CD14-positive monocyte (primary cell): ENCODE measurements around the gene LINS1. TPM values are rescaled to one million over a fixed set of nuclear protein-coding genes. Genes with fewer than 3 reads are reported as not detected.

Experiments used
- DNase-seq, 3 donors: peaks; one replicate each; pipeline ENCODE4 v3.0.0-alpha.2; 2011 to 2022
- H2AFZ ChIP-seq: 2 replicates; pipeline ENCODE4 v1.6.0; 2012; ENCODE audit warnings: mild to moderate bottlenecking, low read depth, low read length, inconsistent platforms; ENCODE audit not compliant: insufficient read depth, poor library complexity, severe bottlenecking
- H3K27ac ChIP-seq, 2 donors: 1 replicate in 1 of 2; 2 replicates in 1 of 2; pipeline ENCODE4 v1.5.1; 2012 to 2013; ENCODE audit warnings: low read length in 2 of 2, control low read depth in 1 of 2, inconsistent platforms in 1 of 2, low read depth in 1 of 2, mild to moderate bottlenecking in 1 of 2
- H3K27me3 ChIP-seq, 2 donors: one replicate each; pipeline versions ENCODE4 v1.6.0 to v1.6.1; 2011 to 2013; ENCODE audit warnings: low read length in 2 of 2; ENCODE audit not compliant: control insufficient read depth in 2 of 2, insufficient read depth in 2 of 2
- H3K36me3 ChIP-seq, 2 donors: replicated peaks in 1 of 2; 1 replicate in 1 of 2; 2 replicates in 1 of 2; pipeline versions ENCODE4 v1.5.1 to v1.6.1; 2012 to 2013; ENCODE audit warnings: low read length in 2 of 2, control low read depth in 1 of 2, inconsistent platforms in 1 of 2, mild to moderate bottlenecking in 1 of 2; ENCODE audit not compliant: insufficient read depth in 2 of 2, control insufficient read depth in 1 of 2
- H3K4me1 ChIP-seq, 2 donors: 1 replicate in 1 of 2; 2 replicates in 1 of 2; pipeline versions ENCODE4 v1.5.1 to v1.6.1; 2012 to 2013; ENCODE audit warnings: low read length in 2 of 2, control low read depth in 1 of 2, inconsistent platforms in 1 of 2, mild to moderate bottlenecking in 1 of 2, moderate library complexity in 1 of 2; ENCODE audit not compliant: insufficient read depth in 2 of 2, control insufficient read depth in 1 of 2
- H3K4me2 ChIP-seq: replicated peaks from 2 replicates; pipeline ENCODE3; 2012; ENCODE audit warnings: low read length, moderate library complexity, mild to moderate bottlenecking; ENCODE audit not compliant: poor library complexity, severe bottlenecking; ENCODE audit errors: extremely low read depth
- H3K4me3 ChIP-seq, 3 experiments: fragments of 200-600 bp in 1 of 3; sonication (generic) in 1 of 3; replicated peaks in 1 of 3; 1 replicate in 2 of 3; 2 replicates in 1 of 3; pipeline ENCODE4 v1.5.1; 2011 to 2013; ENCODE audit warnings: low read length in 3 of 3, mild to moderate bottlenecking in 3 of 3, control low read depth in 2 of 3, low read depth in 2 of 3, inconsistent platforms in 1 of 3, moderate library complexity in 1 of 3
- H3K79me2 ChIP-seq: 2 replicates; pipeline ENCODE4 v1.6.0; 2012; ENCODE audit warnings: mild to moderate bottlenecking, control low read depth, inconsistent platforms, low read length, moderate library complexity; ENCODE audit not compliant: insufficient read depth
- H3K9ac ChIP-seq: 2 replicates; pipeline ENCODE4 v1.6.0; 2017; ENCODE audit warnings: low read length, mild to moderate bottlenecking; ENCODE audit not compliant: insufficient read depth, poor library complexity, severe bottlenecking
- H3K9me3 ChIP-seq, 2 donors: replicated peaks in 1 of 2; 1 replicate in 1 of 2; 2 replicates in 1 of 2; pipeline versions ENCODE4 v1.5.1 to v1.6.1; 2012 to 2013; ENCODE audit warnings: low read length in 2 of 2, control low read depth in 1 of 2; ENCODE audit not compliant: control insufficient read depth in 1 of 2, insufficient read depth in 1 of 2
- H4K20me1 ChIP-seq: 2 replicates; pipeline ENCODE4 v1.6.0; 2012; ENCODE audit warnings: mild to moderate bottlenecking, low read length, control low read depth, moderate library complexity; ENCODE audit not compliant: insufficient read depth
- H3K27ac Mint-ChIP-seq, 7 donors: one replicate each; pipeline ENCODE4 v1.8.0; 2020; ENCODE audit warnings: mild to moderate bottlenecking in 7 of 7, mixed read lengths in 7 of 7, moderate library complexity in 6 of 7, inconsistent platforms in 2 of 7
- H3K27me3 Mint-ChIP-seq, 3 donors: one replicate each; pipeline ENCODE4 v1.8.0; 2021 to 2022; ENCODE audit warnings: low read depth in 3 of 3, mild to moderate bottlenecking in 3 of 3, mixed read lengths in 3 of 3, moderate library complexity in 3 of 3, inconsistent platforms in 1 of 3
- H3K36me3 Mint-ChIP-seq, 2 donors: one replicate each; pipeline ENCODE4 v1.8.0; 2020; ENCODE audit warnings: mixed read lengths in 2 of 2, inconsistent platforms in 1 of 2, mild to moderate bottlenecking in 1 of 2
- H3K4me1 Mint-ChIP-seq: one replicate; pipeline ENCODE4 v1.8.0; 2020; ENCODE audit warnings: mild to moderate bottlenecking, mixed read lengths
- H3K4me3 Mint-ChIP-seq, 2 donors: one replicate each; pipeline ENCODE4 v1.8.0; 2020; ENCODE audit warnings: mild to moderate bottlenecking in 2 of 2, mixed read lengths in 2 of 2, moderate library complexity in 1 of 2
- H3K9me3 Mint-ChIP-seq, 7 donors: one replicate each; pipeline ENCODE4 v1.8.0; 2020 to 2022; ENCODE audit warnings: mixed read lengths in 7 of 7, mild to moderate bottlenecking in 6 of 7, moderate library complexity in 6 of 7, inconsistent platforms in 2 of 7
- CTCF ChIP-seq: fragments of 200-600 bp; IDR thresholded peaks from one replicate; pipeline ENCODE4 v1.8.0; 2022; ENCODE audit warnings: antibody characterized with exemption, mild to moderate bottlenecking
- WGBS: methylation state at CpG from one replicate; pipeline ENCODE4 v1.1.5; 2013; ENCODE audit warnings: missing lambda C conversion rate; ENCODE audit not compliant: insufficient coverage; 5-methylcytosine and 5-hydroxymethylcytosine counted together
- intact Hi-C, 2 donors: fragments of 100-400 bp; cut with micrococcal nuclease; formaldehyde crosslinking; loops; one replicate each; pipeline versions ENCODE4 v1.15.0 to v1.15.1; 2023
- polyA plus RNA-seq, 3 donors: library from polyadenylated mRNA; depleted of rRNA in 1 of 3; unstranded in 2 of 3; stranded (reverse) in 1 of 3; fragments of 300-500 nt in 2 of 3; fragments of >200 nt in 1 of 3; fragmentation: Illumina TruSeq in 2 of 3; gene quantifications; 1 replicate in 2 of 3; 2 replicates in 1 of 3; pipeline ENCODE4 v1.2.3, GENCODE V29; 2012 to 2021

The LINS1 gene
- polyA plus RNA-seq, 3 donors = 4.2 to 8.8 (median 7.6) TPM

GRCh38 chr15:100531204-100531603 lies 70.8 kb downstream of the LINS1 start:
- TF ChIP-seq CTCF = no peak
- Histone ChIP-seq H3K4me3 (no peak overlapping the region), H3K4me2 (no peak overlapping the region), H3K79me2 (no peaks in the 10 kb centered on the region), H3K36me3 (no peaks in the 10 kb centered on the region), H3K4me1 (peaks cover 19 to 20% of the 10 kb centered on the region in 2 donors), H2AFZ (no peak overlapping the region), H4K20me1 (no peaks in the 10 kb centered on the region), H3K9me3 (no peaks in the 10 kb centered on the region), H3K27ac (no peak overlapping the region), H3K27me3 (peaks cover 2 to 3% of the 10 kb centered on the region in 2 donors), H3K9ac (no peak overlapping the region)
- Mint-ChIP-seq H3K9me3 (peaks cover 0 to 10% (median 0%) of the 10 kb centered on the region in 7 donors), H3K27ac (peak overlapping the region in 2 of 7 donors; percentile 6 to 13), H3K4me1 (peaks cover 11% of the 10 kb centered on the region), H3K27me3 (peaks cover 20 to 26% (median 24%) of the 10 kb centered on the region in 3 donors), H3K36me3 (peaks cover 0 to 1% of the 10 kb centered on the region in 2 donors), H3K4me3 (peak overlapping the region in 1 of 2 donors; percentile 44)
- intact Hi-C loops = no loop called here
- WGBS = 0% methylated on average over 2 of the region's 4 CpGs
- DNase-seq = peak in 2 of 3 donors; percentile 23 to 34

- DNase-seq = no peak
- Mint-ChIP-seq H3K4me1 (peaks cover 11% of the 10 kb centered on the region), H3K27me3 (peaks cover 20 to 26% (median 24%) of the 10 kb centered on the region in 3 donors), H3K4me3 (no peak overlapping the region), H3K36me3 (peaks cover 0 to 2% of the 10 kb centered on the region in 2 donors), H3K9me3 (peaks cover 0 to 10% (median 0%) of the 10 kb centered on the region in 7 donors), H3K27ac (no peak overlapping the region)
- Histone ChIP-seq H3K79me2 (no peaks in the 10 kb centered on the region), H4K20me1 (no peaks in the 10 kb centered on the region), H2AFZ (no peak overlapping the region), H3K4me1 (peaks cover 18 to 19% of the 10 kb centered on the region in 2 donors), H3K4me2 (no peak overlapping the region), H3K27ac (no peak overlapping the region), H3K36me3 (no peaks in the 10 kb centered on the region), H3K9ac (no peak overlapping the region), H3K27me3 (peaks cover 2 to 3% of the 10 kb centered on the region in 2 donors), H3K4me3 (no peak overlapping the region), H3K9me3 (no peaks in the 10 kb centered on the region)
- WGBS = no CpG with 5 or more reads among the region's 2 CpGs
- intact Hi-C loops = no loop called here
- TF ChIP-seq CTCF = no peak
Observed at GRCh38 chr15:100529556-100529955, 72.4 kb downstream of the LINS1 start.
